K562 (cell line): ENCODE data around the gene WARS2. TPM values are rescaled to one million over a fixed set of nuclear protein-coding genes. Genes with fewer than 3 reads are reported as not detected.

Experiments used
- ATAC-seq: fragments of 200-7000 bp; cut with Tn5 transposase; 3 replicates; pipeline ENCODE4 v1.9.1; 2020; ENCODE audit warnings: moderate library complexity
- BruUV-seq: library from RNA; stranded (reverse); fragments of 400-500 nt; replicated peaks from 2 replicates; lab custom pipeline; 2021; lab: Mats Ljungman, UMichigan
- CTCF ChIA-PET: fragments of 300-600 bp; formaldehyde crosslinking; extraction: SDS; loops from one replicate; lab custom pipeline; 2021; ENCODE audit warnings: low intra/inter-chr PET ratio; lab: Yijun Ruan, JAX
- POLR2A ChIA-PET: fragments of 300-600, 350-650 bp; sonication (Branson Sonifier 250); formaldehyde crosslinking; extraction: SDS; loops from one replicate; lab custom pipeline; 2021; ENCODE audit warnings: antibody characterized with exemption, inconsistent platforms; lab: Yijun Ruan, JAX
- DNase-seq, 4 experiments: peaks; one replicate each; pipeline versions ENCODE4 v3.0.0 to v3.0.0-alpha.2; 2011 to 2018; ENCODE audit warnings: low spot score in 3 of 4, mixed read lengths in 3 of 4; ENCODE audit errors: extremely low read depth in 1 of 4
- FAIRE-seq: peaks from 2 replicates; lab custom pipeline; 2011; peaks lifted over from hg19 to GRCh38; lab: Jason Lieb, UNC
- H2AFZ ChIP-seq: 2 replicates; pipeline ENCODE4 v1.6.0; 2011; ENCODE audit warnings: low read depth, low read length, control low read depth, inconsistent platforms
- H3K27ac ChIP-seq: fragments of 200-600 bp; 3 replicates; pipeline ENCODE4 v1.8.0; 2011; ENCODE audit warnings: low read depth, mild to moderate bottlenecking, control low read depth, inconsistent platforms, low read length, moderate library complexity, mixed read lengths; ENCODE audit errors: extremely low read depth
- H3K27me3 ChIP-seq, 2 experiments: fragments of 300-600 bp in 1 of 2; 2 replicates in 1 of 2; 3 replicates in 1 of 2; pipeline versions ENCODE4 v1.6.0 to v1.8.0; 2011; ENCODE audit warnings: inconsistent platforms in 2 of 2, low read length in 2 of 2, mild to moderate bottlenecking in 1 of 2, mixed read lengths in 1 of 2, moderate library complexity in 1 of 2; ENCODE audit not compliant: control insufficient read depth in 2 of 2, insufficient read depth in 2 of 2
- H3K36me3 ChIP-seq: fragments of 300-600 bp; 3 replicates; pipeline ENCODE4 v1.8.0; 2011; ENCODE audit warnings: mild to moderate bottlenecking, low read length, inconsistent platforms; ENCODE audit not compliant: control insufficient read depth, insufficient read depth
- H3K4me1 ChIP-seq, 2 experiments: fragments of 200-600 bp in 1 of 2; replicated peaks in 1 of 2; 2 replicates in 1 of 2; 3 replicates in 1 of 2; pipeline versions ENCODE4 v1.5.1 to v1.8.0; 2011; ENCODE audit warnings: inconsistent platforms in 2 of 2, low read length in 2 of 2, mild to moderate bottlenecking in 1 of 2, mixed read lengths in 1 of 2, moderate library complexity in 1 of 2; ENCODE audit not compliant: control insufficient read depth in 2 of 2, insufficient read depth in 2 of 2
- H3K4me2 ChIP-seq: 2 replicates; pipeline ENCODE4 v1.6.1; 2011; ENCODE audit warnings: low read length, control low read depth, inconsistent platforms, mixed read lengths; ENCODE audit not compliant: insufficient read depth
- H3K4me3 ChIP-seq: fragments of 200-600 bp; sonication (generic), shearing (Covaris generic); 2 replicates; pipeline ENCODE4 v1.5.1; 2016; ENCODE audit warnings: control low read depth, inconsistent platforms
- H3K79me2 ChIP-seq: fragments of 200-600 bp; 3 replicates; pipeline ENCODE4 v1.8.0; 2011; ENCODE audit warnings: low read length, inconsistent platforms; ENCODE audit not compliant: control insufficient read depth, insufficient read depth
- H3K9ac ChIP-seq, 2 experiments: 2 replicates each; pipeline versions ENCODE4 v1.6.0 to v1.6.1; 2011; ENCODE audit warnings: low read depth in 2 of 2, low read length in 2 of 2, control low read depth in 1 of 2, inconsistent platforms in 1 of 2, mild to moderate bottlenecking in 1 of 2, mixed read lengths in 1 of 2; ENCODE audit not compliant: insufficient read depth in 1 of 2
- H3K9me1 ChIP-seq: one replicate; pipeline ENCODE4 v1.6.0; 2011; ENCODE audit warnings: inconsistent platforms, mild to moderate bottlenecking, low read length, moderate library complexity; ENCODE audit not compliant: control insufficient read depth, insufficient read depth
- H3K9me3 ChIP-seq: replicated peaks from 2 replicates; pipeline ENCODE4 v1.5.1; 2011; ENCODE audit warnings: low read depth, low read length, inconsistent platforms; ENCODE audit not compliant: control insufficient read depth, insufficient read depth
- H4K20me1 ChIP-seq: replicated peaks from 2 replicates; pipeline ENCODE4 v1.6.1; 2011; ENCODE audit warnings: low read length, inconsistent platforms, mixed read lengths; ENCODE audit not compliant: control insufficient read depth, insufficient read depth
- ARID4B ChIP-seq: sonication (generic); formaldehyde crosslinking; IDR thresholded peaks from 2 replicates; pipeline ENCODE4 v1.8.0; 2022; ENCODE audit warnings: mild to moderate bottlenecking, missing genetic modification reagents
- CBFA2T3 ChIP-seq: fragments of 450-650 bp; IDR thresholded peaks from 2 replicates; pipeline ENCODE4 v1.6.1; 2017
- ETV5 ChIP-seq: sonication (generic); formaldehyde crosslinking; IDR thresholded peaks from 2 replicates; pipeline ENCODE4 v1.4.0; 2020; ENCODE audit warnings: low read depth, mild to moderate bottlenecking, missing genetic modification reagents
- GTF2E2 ChIP-seq: fragments of 200-800 bp; sonication (Bioruptor generic); IDR thresholded peaks from 2 replicates; pipeline ENCODE4 v1.6.1; 2016; ENCODE audit warnings: missing genetic modification characterization, missing compliant biosample characterization
- JUNB ChIP-seq: fragments of 450-650 bp; formaldehyde crosslinking; conservative IDR thresholded peaks from 2 replicates; pipeline ENCODE4 v1.4.0; 2020; ENCODE audit warnings: mild to moderate bottlenecking
- KLF6 ChIP-seq: fragments of 250-450 bp; sonication (Bioruptor Pico); IDR thresholded peaks from 2 replicates; pipeline ENCODE4 v1.4.0; 2020; ENCODE audit warnings: mild to moderate bottlenecking, moderate library complexity, borderline replicate concordance
- RBM15 ChIP-seq: fragments of 200-400 bp; formaldehyde crosslinking; IDR thresholded peaks from 2 replicates; pipeline ENCODE4 v1.6.1; 2018; ENCODE audit warnings: mild to moderate bottlenecking, low read length, moderate library complexity; ENCODE audit not compliant: insufficient read depth
- SAP30 ChIP-seq: fragments of 200-600 bp; sonication (generic); IDR thresholded peaks from 2 replicates; pipeline ENCODE4 v1.6.1; 2012; ENCODE audit warnings: borderline replicate concordance, low read depth, mild to moderate bottlenecking, moderate library complexity, low read length, control low read depth, inconsistent platforms; ENCODE audit not compliant: insufficient read depth, poor library complexity, severe bottlenecking
- ZNF780A ChIP-seq: fragments of 250-450 bp; sonication (Bioruptor Pico); IDR thresholded peaks from 2 replicates; pipeline ENCODE4 v1.5.0; 2021; ENCODE audit warnings: mild to moderate bottlenecking
- WGBS: fragments of 100-300 bp; shearing (Covaris generic); methylation state at CpG from one replicate; pipeline ENCODE4 v1.1.6; 2016; ENCODE audit warnings: low coverage, mixed read lengths; ENCODE audit not compliant: insufficient coverage; ENCODE audit errors: missing lambda C conversion rate; 5-methylcytosine and 5-hydroxymethylcytosine counted together
- in situ Hi-C: fragments of 300-500 bp; cut with MboI; formaldehyde crosslinking; loops from 4 replicates; pipeline ENCODE4 v1.15.0; 2018; ENCODE audit warnings: inconsistent platforms, mixed read lengths
- intact Hi-C: fragments of 100-400 bp; cut with micrococcal nuclease; formaldehyde crosslinking; loops from 2 replicates; pipeline ENCODE4 v1.14.2; 2022
- polyA plus RNA-seq, 8 experiments: library from polyadenylated mRNA; depleted of rRNA in 4 of 8; stranded (reverse) in 5 of 8; unstranded in 3 of 8; fragments of >200 nt; fragmentation: Nextera tagmentation in 2 of 8; fragmentation: Illumina TruSeq in 1 of 8; extraction: Ambion mirVana in 2 of 8; extraction: Trizol in 1 of 8; gene quantifications; 2 replicates each; pipeline versions ENCODE4 v1.2.1 to v1.2.3, GENCODE V29; 2011 to 2014; ENCODE audit warnings: inconsistent platforms in 1 of 8, missing spikeins in 1 of 8
- total RNA-seq, 7 experiments: library from RNA; depleted of rRNA in 6 of 7; stranded (reverse); fragments of >200 nt in 6 of 7; fragmentation: Illumina TruSeq in 2 of 7; extraction: Trizol in 2 of 7; gene quantifications; 2 replicates each; pipeline versions ENCODE4 v1.2.1 to v1.2.3, GENCODE V29; 2011 to 2021; ENCODE audit warnings: low replicate concordance in 1 of 7

WARS2 gene
- total and polyA plus RNA-seq, 9 of the 15 experiments (the other 6 are each of a cell fraction or from before 2014, with no cell fraction given): 5.7 to 18.0 (median 16.9) TPM

DNA sequence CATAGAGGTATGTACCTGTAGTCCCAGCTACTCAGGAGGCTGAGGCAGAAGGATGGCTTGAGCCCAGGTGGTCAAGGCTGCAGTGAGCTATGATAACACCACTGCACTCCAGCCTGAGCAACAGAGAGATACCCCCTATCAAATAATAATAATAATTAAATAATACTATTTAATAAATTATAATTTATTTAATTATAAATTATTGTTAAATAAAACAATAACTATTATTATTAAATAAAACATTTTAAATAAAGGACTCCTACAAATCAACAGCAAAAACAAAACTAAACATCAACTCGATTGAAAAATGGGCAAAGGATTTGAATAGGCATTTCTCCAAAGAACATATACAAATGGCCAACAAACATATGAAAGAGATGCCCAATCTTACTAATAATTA is 86.5 kb downstream of the WARS2 start:
- FAIRE-seq (no peak), DNase-seq (no peak), ATAC-seq (no peak)
- 5% methylated on average over 1 of the region's 1 CpG for WGBS
- ChIA-PET POLR2A (no interaction called here), CTCF (no interaction called here)
- in situ Hi-C loops (no loop called here), intact Hi-C loops (no loop called here)
- Histone ChIP-seq H3K4me1 (peaks cover 0 to 2% of the 10 kb centered on the region in 2 experiments; a peak in 1 of 5 replicates), H3K9me1 (no peaks in the 10 kb centered on the region), H3K9me3 (no peaks in the 10 kb centered on the region), H3K4me2 (no peak overlapping the region), H2AFZ (no peak overlapping the region), H3K27me3 (no peaks in the 10 kb centered on the region), H3K4me3 (no peak overlapping the region), H3K79me2 (no peaks in the 10 kb centered on the region), H3K36me3 (no peaks in the 10 kb centered on the region), H3K27ac (no peak overlapping the region), H4K20me1 (no peaks in the 10 kb centered on the region), H3K9ac (no peak overlapping the region)
- TF ChIP-seq SAP30: no peak
- TF ChIP-seq GTF2E2 (tag): no peak
- no peak for TF ChIP-seq ZNF780A
- TF ChIP-seq RBM15: no peak
- TF ChIP-seq JUNB (CRISPR knock-in tag): no peak
- TF ChIP-seq KLF6 (CRISPR knock-in tag): no peak
- no peak for TF ChIP-seq ARID4B (CRISPR knock-in tag)
- no peak for TF ChIP-seq ETV5 (CRISPR knock-in tag)
- no peak for TF ChIP-seq CBFA2T3
- no TSS peak for BruUV-seq
